Vagina (tissue), 2 donors: ENCODE data around the gene TBXAS1. TPM values are rescaled to one million over a fixed set of nuclear protein-coding genes. Genes with fewer than 3 reads are reported as not detected.

Experiments used
- DNase-seq, 2 donors: peaks; one replicate each; pipeline ENCODE4 v3.0.0-alpha.2; 2017; ENCODE audit errors: extremely low spot score in 2 of 2
- H3K27ac ChIP-seq: fragments of 200-600 bp; sonication (generic); one replicate; pipeline ENCODE4 v1.5.1; 2019
- H3K27me3 ChIP-seq: fragments of 200-600 bp; sonication (generic); one replicate; pipeline ENCODE4 v1.5.1; 2019
- H3K36me3 ChIP-seq, 2 donors: fragments of 200-600 bp; sonication (generic); one replicate each; pipeline ENCODE4 v1.5.1; 2017 to 2019
- H3K4me1 ChIP-seq: fragments of 200-600 bp; sonication (generic); one replicate; pipeline ENCODE4 v1.5.1; 2019
- H3K4me3 ChIP-seq, 2 donors: fragments of 200-600 bp; sonication (generic); 1 replicate in 1 of 2; 2 replicates in 1 of 2; pipeline ENCODE4 v1.5.1; 2016 to 2019
- H3K9me3 ChIP-seq: fragments of 200-600 bp; sonication (generic); one replicate; pipeline ENCODE4 v1.5.1; 2019
- CTCF ChIP-seq, 3 experiments: fragments of 450-650 bp in 2 of 3; fragments of 200-600 bp in 1 of 3; sonication (generic) in 1 of 3; IDR thresholded peaks; one replicate each; pipeline ENCODE4 v1.5.1; 2017 to 2019; ENCODE audit warnings: antibody characterized with exemption in 3 of 3, mild to moderate bottlenecking in 2 of 3, moderate library complexity in 2 of 3
- POLR2A ChIP-seq, 2 donors: fragments of 450-650 bp; IDR thresholded peaks; one replicate each; pipeline ENCODE4 v1.6.1; 2017; ENCODE audit warnings: antibody characterized with exemption in 2 of 2, mild to moderate bottlenecking in 2 of 2, moderate library complexity in 2 of 2
- POLR2AphosphoS5 ChIP-seq, 2 donors: sonication (generic); formaldehyde crosslinking; IDR thresholded peaks; one replicate each; pipeline ENCODE4 v1.9.0; 2017; ENCODE audit warnings: antibody characterized with exemption in 2 of 2, mild to moderate bottlenecking in 2 of 2, low read depth in 1 of 2; ENCODE audit not compliant: insufficient read depth in 1 of 2
- intact Hi-C: fragments of 100-400 bp; cut with DNase I; formaldehyde crosslinking; loops from one replicate; pipeline ENCODE4 v1.15.1; 2023
- total RNA-seq: library from RNA; depleted of rRNA; stranded (reverse); fragments of >200 nt; gene quantifications from one replicate; pipeline ENCODE4 v1.2.3, GENCODE V29; 2016

The TBXAS1 gene
- total RNA-seq, 1 donor from 2014 or later: 18.4 TPM

GRCh38 chr7:139874302-139874629, 45.2 kb downstream of the TBXAS1 start:
- intact Hi-C loops: no loop called here
- no peak for DNase-seq

GRCh38 chr7:139875821-139876241, 46.8 kb downstream of the TBXAS1 start:
- DNase-seq: peak in 1 of 2 donors; percentile 60
- Histone ChIP-seq H3K27me3 (no peaks in the 10 kb centered on the region), H3K36me3 (no peaks in the 10 kb centered on the region), H3K9me3 (no peaks in the 10 kb centered on the region), H3K27ac (no peak overlapping the region), H3K4me1 (peaks cover 14% of the 10 kb centered on the region), H3K4me3 (no peak overlapping the region)
- no peak for TF ChIP-seq POLR2AphosphoS5 (IDR thresholded peaks at IDR 0.05; ENCODE audit: insufficient read depth in 1 of 2, low read depth in 1 of 2)
- no peak for TF ChIP-seq CTCF (IDR thresholded peaks at IDR 0.05)
- no peak for TF ChIP-seq POLR2A (IDR thresholded peaks at IDR 0.05)
- intact Hi-C loops: no loop called here

More at GRCh38 chr7:139874302-139874629, 45.2 kb downstream of the TBXAS1 start:
- Histone ChIP-seq H3K36me3 (no peaks in the 10 kb centered on the region), H3K27me3 (no peaks in the 10 kb centered on the region), H3K4me3 (no peak overlapping the region), H3K4me1 (peaks cover 21% of the 10 kb centered on the region), H3K27ac (no peak overlapping the region), H3K9me3 (no peaks in the 10 kb centered on the region)
- TF ChIP-seq CTCF (IDR thresholded peaks at IDR 0.05) (no peak), POLR2AphosphoS5 (IDR thresholded peaks at IDR 0.05; ENCODE audit: insufficient read depth in 1 of 2, low read depth in 1 of 2) (no peak), POLR2A (IDR thresholded peaks at IDR 0.05) (no peak)

GRCh38 chr7:139876622-139877283, 47.7 kb downstream of the TBXAS1 start:
- intact Hi-C loops: no loop called here

GRCh38 chr7:139883814-139884213, 54.8 kb downstream of the TBXAS1 start:
- H3K9me3 ChIP-seq: no peaks in the 10 kb centered on the region
- H3K36me3 ChIP-seq: no peaks in the 10 kb centered on the region
- TF ChIP-seq POLR2AphosphoS5 (IDR thresholded peaks at IDR 0.05; ENCODE audit: insufficient read depth in 1 of 2, low read depth in 1 of 2) (no peak), POLR2A (IDR thresholded peaks at IDR 0.05) (no peak), CTCF (IDR thresholded peaks at IDR 0.05) (no peak)
- DNase-seq: no peak
- H3K27me3 ChIP-seq: no peaks in the 10 kb centered on the region
- H3K4me1 ChIP-seq: no peaks in the 10 kb centered on the region
- no peak overlapping the region for H3K4me3 ChIP-seq
- intact Hi-C loops: no loop called here
- H3K27ac ChIP-seq: no peak overlapping the region

More at GRCh38 chr7:139876622-139877283, 47.7 kb downstream of the TBXAS1 start:
- H3K4me3 ChIP-seq: no peak overlapping the region
- H3K36me3 ChIP-seq: no peaks in the 10 kb centered on the region
- peaks cover 5% of the 10 kb centered on the region for H3K4me1 ChIP-seq
- DNase-seq: peak in 1 of 2 donors; percentile 72
- H3K27ac ChIP-seq: no peak overlapping the region
- no peaks in the 10 kb centered on the region for H3K27me3 ChIP-seq
- H3K9me3 ChIP-seq: no peaks in the 10 kb centered on the region
- TF ChIP-seq POLR2AphosphoS5 (IDR thresholded peaks at IDR 0.05; ENCODE audit: insufficient read depth in 1 of 2, low read depth in 1 of 2): no peak
- TF ChIP-seq CTCF (IDR thresholded peaks at IDR 0.05): no peak

GRCh38 chr7:139884441-139884840, 55.4 kb downstream of the TBXAS1 start:
- H3K4me3 ChIP-seq: no peak overlapping the region
- no peak for DNase-seq
- intact Hi-C loops: no loop called here
- no peak overlapping the region for H3K27ac ChIP-seq
- no peaks in the 10 kb centered on the region for H3K9me3 ChIP-seq
- H3K4me1 ChIP-seq: no peaks in the 10 kb centered on the region
- H3K36me3 ChIP-seq: no peaks in the 10 kb centered on the region
- no peak for TF ChIP-seq CTCF (IDR thresholded peaks at IDR 0.05)
- TF ChIP-seq POLR2A (IDR thresholded peaks at IDR 0.05): no peak
- no peak for TF ChIP-seq POLR2AphosphoS5 (IDR thresholded peaks at IDR 0.05; ENCODE audit: insufficient read depth in 1 of 2, low read depth in 1 of 2)
- no peaks in the 10 kb centered on the region for H3K27me3 ChIP-seq
